Measurements from ENCODE around the gene ARFGAP3.
"Not testable (repeated sequence)": the region's sequence is repeated elsewhere in the genome, so short reads cannot be mapped to it uniquely, and the experiment has no call there.

ARFGAP3 gene

GRCh38 chr22:42764895-42765363 lies 92.1 kb downstream of the ARFGAP3 start:
- DNase-seq = no peak

- DNase-seq = no peak
These were observed 93.0 kb downstream of the ARFGAP3 start for GRCh38 chr22:42763965-42764480.

- no peak for DNase-seq
These were observed 96.1 kb downstream of the ARFGAP3 start for GRCh38 chr22:42760806-42761565.

GRCh38 chr22:42758931-42759629 lies 98.0 kb downstream of the ARFGAP3 start:
- no peak for DNase-seq

GRCh38 chr22:42755553-42755952 lies 101.5 kb downstream of the ARFGAP3 start:
- not testable (repeated sequence) for DNase-seq

- not testable (repeated sequence) for DNase-seq
These were observed 102.0 kb downstream of the ARFGAP3 start for GRCh38 chr22:42755121-42755520.

- DNase-seq = no peak
These were observed 102.4 kb downstream of the ARFGAP3 start for GRCh38 chr22:42754658-42755057.

GRCh38 chr22:42752912-42753311 lies 104.2 kb downstream of the ARFGAP3 start:
- no peak for DNase-seq

- no peak for DNase-seq
These were observed 104.8 kb downstream of the ARFGAP3 start for GRCh38 chr22:42752230-42752746.

GRCh38 chr22:42750421-42750820 lies 106.7 kb downstream of the ARFGAP3 start:
- DNase-seq = not testable (repeated sequence)

GRCh38 chr22:42747701-42748513 lies 109.2 kb downstream of the ARFGAP3 start:
- DNase-seq = no peak
